ENCODE measurements around the gene SEMA6A.

DNA sequence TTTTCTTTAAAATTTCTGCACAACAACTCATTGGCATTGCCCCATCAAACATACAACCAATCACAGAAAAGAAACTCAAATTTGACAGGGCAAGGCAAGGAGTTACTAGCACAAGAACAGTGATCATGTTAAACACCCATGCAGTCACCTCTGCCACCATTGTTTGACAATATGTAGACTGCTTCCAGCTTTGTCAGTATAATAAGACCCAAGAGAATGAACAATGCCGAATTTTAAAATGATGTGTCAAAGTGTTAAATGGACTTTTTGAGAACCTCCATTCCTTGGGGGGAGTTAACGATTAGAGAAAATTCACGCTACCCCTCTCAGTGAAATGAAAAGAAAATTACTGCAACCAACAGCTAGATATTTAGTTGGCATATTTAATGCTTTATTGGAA, 109.2 kb downstream of the SEMA6A start:
- TF ChIP-seq, protein P1, sequence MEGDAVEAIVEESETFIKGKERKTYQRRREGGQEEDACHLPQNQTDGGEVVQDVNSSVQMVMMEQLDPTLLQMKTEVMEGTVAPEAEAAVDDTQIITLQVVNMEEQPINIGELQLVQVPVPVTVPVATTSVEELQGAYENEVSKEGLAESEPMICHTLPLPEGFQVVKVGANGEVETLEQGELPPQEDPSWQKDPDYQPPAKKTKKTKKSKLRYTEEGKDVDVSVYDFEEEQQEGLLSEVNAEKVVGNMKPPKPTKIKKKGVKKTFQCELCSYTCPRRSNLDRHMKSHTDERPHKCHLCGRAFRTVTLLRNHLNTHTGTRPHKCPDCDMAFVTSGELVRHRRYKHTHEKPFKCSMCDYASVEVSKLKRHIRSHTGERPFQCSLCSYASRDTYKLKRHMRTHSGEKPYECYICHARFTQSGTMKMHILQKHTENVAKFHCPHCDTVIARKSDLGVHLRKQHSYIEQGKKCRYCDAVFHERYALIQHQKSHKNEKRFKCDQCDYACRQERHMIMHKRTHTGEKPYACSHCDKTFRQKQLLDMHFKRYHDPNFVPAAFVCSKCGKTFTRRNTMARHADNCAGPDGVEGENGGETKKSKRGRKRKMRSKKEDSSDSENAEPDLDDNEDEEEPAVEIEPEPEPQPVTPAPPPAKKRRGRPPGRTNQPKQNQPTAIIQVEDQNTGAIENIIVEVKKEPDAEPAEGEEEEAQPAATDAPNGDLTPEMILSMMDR (IDR thresholded peaks at IDR 0.05) = no peak
- TF ChIP-seq POLR2A (IDR thresholded peaks at IDR 0.05) = no peak
